Fibroblast of villous mesenchyme (primary cell): ENCODE measurements around the gene ZNF610. TPM values are rescaled to one million over a fixed set of nuclear protein-coding genes. Genes with fewer than 3 reads are reported as not detected.
A peak's percentile ranks its signal among the peaks of the same experiment; 100 is the strongest.

Experiments
- DNase-seq: peaks from one replicate; pipeline ENCODE4 v3.0.0-alpha.2; 2010; ENCODE audit warnings: low read depth
- H3K4me3 ChIP-seq: 2 replicates; pipeline ENCODE4 v1.5.1; 2011; ENCODE audit warnings: low read depth, mild to moderate bottlenecking, low read length
- total RNA-seq: library from RNA; depleted of rRNA; stranded (reverse); fragments of >200 nt; gene quantifications from 2 replicates; pipeline ENCODE4 v1.2.3, GENCODE V29; 2012
- TF ChIP-seq, protein P1 (sequence below): IDR thresholded peaks from 2 replicates; pipeline ENCODE4 v1.5.1; 2012; ENCODE audit warnings: low read depth, mild to moderate bottlenecking, low read length; ENCODE audit not compliant: insufficient read depth

The ZNF610 gene
- total RNA-seq, 1 donor = 2.2 TPM

DNA sequence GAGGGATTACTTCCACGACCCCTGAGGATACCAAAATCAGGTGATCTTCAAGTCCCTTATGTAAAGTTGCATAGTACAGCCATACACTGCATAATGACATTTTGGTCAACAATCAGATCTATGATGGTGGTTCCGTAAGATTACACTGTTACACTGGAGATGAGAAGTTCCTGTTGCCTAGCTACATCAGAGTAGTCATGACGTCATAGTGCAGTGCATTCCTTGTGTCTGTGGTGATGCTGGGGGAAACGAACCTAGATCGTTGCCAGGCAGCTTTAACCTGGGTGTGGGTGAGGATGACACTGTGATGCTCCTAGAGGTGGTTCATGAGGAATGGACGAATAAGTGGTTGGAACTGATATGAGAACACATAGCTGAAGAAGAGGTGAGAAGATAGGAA is 9.1 kb downstream of the ZNF610 start:
- no peak overlapping the region for H3K4me3 ChIP-seq
- no peak for DNase-seq
- TF ChIP-seq, protein P1, sequence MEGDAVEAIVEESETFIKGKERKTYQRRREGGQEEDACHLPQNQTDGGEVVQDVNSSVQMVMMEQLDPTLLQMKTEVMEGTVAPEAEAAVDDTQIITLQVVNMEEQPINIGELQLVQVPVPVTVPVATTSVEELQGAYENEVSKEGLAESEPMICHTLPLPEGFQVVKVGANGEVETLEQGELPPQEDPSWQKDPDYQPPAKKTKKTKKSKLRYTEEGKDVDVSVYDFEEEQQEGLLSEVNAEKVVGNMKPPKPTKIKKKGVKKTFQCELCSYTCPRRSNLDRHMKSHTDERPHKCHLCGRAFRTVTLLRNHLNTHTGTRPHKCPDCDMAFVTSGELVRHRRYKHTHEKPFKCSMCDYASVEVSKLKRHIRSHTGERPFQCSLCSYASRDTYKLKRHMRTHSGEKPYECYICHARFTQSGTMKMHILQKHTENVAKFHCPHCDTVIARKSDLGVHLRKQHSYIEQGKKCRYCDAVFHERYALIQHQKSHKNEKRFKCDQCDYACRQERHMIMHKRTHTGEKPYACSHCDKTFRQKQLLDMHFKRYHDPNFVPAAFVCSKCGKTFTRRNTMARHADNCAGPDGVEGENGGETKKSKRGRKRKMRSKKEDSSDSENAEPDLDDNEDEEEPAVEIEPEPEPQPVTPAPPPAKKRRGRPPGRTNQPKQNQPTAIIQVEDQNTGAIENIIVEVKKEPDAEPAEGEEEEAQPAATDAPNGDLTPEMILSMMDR = no peak

DNA sequence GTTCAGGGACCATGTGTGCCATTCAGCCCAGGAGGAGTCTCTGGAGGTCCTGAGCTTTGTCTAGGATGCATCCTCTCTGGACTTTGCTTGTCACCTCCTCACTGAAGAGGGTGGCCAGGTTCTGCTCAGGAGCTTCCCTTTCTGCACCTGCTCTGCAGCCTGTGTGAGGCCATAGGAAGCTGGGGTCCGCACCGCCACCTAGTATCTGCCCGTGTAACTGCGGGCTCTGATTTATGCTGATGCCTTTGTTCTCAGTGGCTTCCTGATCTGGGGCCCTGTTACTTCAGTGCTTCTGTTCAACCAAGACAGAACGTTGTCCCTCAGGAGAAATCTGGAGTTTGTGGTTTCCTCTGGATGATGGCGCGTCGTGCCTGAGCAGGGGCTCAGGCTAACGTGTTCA is 15.5 kb downstream of the ZNF610 start:
- TF ChIP-seq, protein P1 = no peak
- no peak for DNase-seq
- H3K4me3 ChIP-seq = no peak overlapping the region

DNA sequence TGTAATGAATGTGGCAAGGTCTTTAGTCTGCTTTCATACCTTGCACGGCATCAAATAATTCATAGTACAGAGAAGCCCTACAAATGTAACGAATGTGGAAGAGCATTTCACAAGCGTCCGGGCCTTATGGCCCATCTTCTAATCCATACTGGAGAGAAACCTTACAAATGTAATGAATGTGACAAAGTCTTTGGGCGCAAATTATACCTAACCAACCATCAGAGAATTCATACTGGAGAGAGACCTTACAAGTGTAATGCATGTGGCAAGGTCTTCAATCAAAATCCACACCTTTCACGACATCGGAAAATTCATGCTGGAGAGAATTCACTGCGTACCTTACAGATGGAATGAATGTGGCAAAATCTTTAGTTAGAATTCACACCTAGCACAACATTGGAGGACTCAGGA is 30.4 kb downstream of the ZNF610 start:
- TF ChIP-seq, protein P1 = no peak
- no peak for DNase-seq
- no peak overlapping the region for H3K4me3 ChIP-seq

DNA sequence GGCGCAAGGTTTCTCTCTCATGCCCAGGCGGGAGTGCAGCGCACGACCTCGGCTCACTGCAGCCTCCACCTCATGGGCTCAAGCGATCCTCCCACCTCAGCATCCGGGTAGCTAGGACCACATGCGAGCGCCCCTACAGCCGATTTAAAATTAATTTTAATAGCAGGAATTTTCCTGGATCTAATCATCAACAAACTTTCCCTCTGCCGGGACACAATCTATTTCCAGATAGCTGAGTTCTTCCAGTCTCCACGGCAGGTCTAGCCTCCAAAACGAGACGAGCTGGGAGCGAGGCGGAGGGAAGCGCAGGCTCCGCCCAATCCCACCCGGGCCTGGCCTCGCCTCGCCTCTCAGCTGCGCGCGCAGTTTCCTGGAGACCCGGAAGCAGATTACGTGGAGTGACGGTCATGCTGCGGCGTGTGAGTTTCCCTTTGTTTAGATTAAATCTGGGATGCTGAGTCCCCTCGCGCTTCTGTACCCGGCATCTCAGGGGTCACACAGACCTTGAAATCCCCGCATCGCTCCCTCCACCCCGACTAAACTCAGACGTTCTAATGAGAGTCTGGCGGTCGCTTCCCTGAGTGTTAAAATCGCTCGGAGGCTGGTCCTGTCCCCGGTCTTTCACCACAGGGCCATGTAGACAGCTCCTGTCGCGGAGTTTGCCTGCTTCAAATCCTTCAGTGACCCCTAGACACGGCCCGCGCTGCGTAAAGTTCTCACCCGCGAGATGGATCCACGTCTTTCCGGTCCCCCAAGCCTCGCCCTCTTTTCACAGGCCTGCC is 33.7 kb downstream of the ZNF610 start, which contains the start of gene ZNF880:
Gene ZNF880 (plus strand): TSS at position 365 of the 782 bp plus-strand sequence. CDS start 43 bp downstream, at position 408.
- H3K4me3 ChIP-seq = peak within 1 kb of the TSS; percentile 97
- TF ChIP-seq, protein P1 = no peak
- peak; percentile 94 for DNase-seq

DNA sequence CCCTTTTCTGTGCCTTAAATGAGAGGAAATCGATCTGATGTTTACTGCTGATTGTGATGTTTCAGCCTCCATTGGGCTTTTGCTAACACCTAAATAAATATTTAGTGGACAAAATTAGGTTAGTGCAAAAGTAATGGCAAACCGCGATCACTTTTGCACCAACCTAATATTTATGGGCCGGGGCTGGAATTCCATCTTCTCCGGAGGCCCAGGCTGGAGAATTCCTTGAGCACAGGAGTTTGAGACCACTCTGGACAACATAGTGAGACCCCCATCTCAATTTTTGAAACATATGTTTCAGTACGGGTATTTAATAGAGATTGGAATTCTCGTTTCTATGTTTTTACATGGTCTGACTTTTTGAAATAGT is 34.3 kb downstream of the ZNF610 start:
- TF ChIP-seq, protein P1 = no peak
- no peak for DNase-seq
- H3K4me3 ChIP-seq = peak overlapping the region; percentile 97

DNA sequence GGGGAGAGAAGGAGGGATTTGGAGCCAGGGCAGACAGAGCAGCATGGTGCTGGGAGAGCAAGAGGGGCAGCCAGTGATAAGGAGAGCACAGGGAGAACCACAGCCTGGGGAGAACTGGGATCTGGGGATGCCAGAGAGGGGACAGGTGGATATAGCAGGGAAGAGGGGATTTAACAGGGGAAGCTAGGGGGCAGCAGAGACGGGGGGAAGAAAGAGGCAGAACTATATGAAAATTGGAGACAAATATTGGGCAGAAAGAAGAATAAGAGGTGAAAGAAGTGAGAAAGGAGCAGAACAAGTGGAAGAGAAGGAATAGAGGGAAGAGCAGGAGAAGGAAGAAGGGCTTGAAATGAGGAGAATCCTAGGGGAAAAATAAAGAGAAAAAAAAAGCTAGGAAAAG is 55.1 kb downstream of the ZNF610 start:
- no peak for DNase-seq
- TF ChIP-seq, protein P1 = no peak

More for the DNA sequence above, 55.1 kb downstream of the ZNF610 start:
- H3K4me3 ChIP-seq = no peak overlapping the region
